BLaER1 (cell line): Measurements from ENCODE around the gene SEPTIN5.
A peak's percentile ranks its signal among the peaks of the same experiment; 100 is the strongest.

Experiments
- H3K27ac ChIP-seq: shearing (Covaris generic); formaldehyde crosslinking; 2 replicates; pipeline ENCODE4 v1.8.1; 2022
- H3K27me3 ChIP-seq: shearing (Covaris generic); formaldehyde crosslinking; 2 replicates; pipeline ENCODE4 v1.8.1; 2022
- H3K36me3 ChIP-seq: shearing (Covaris generic); formaldehyde crosslinking; 2 replicates; pipeline ENCODE4 v1.8.1; 2022
- H3K4me1 ChIP-seq: shearing (Covaris generic); formaldehyde crosslinking; 2 replicates; pipeline ENCODE4 v1.8.1; 2022
- H3K4me2 ChIP-seq: shearing (Covaris generic); formaldehyde crosslinking; 2 replicates; pipeline ENCODE4 v1.8.1; 2022
- H3K4me3 ChIP-seq: shearing (Covaris generic); formaldehyde crosslinking; 2 replicates; pipeline ENCODE4 v1.8.1; 2022
- H3K9ac ChIP-seq: shearing (Covaris generic); formaldehyde crosslinking; 2 replicates; pipeline ENCODE4 v1.8.1; 2022
- H3K9me3 ChIP-seq: shearing (Covaris generic); formaldehyde crosslinking; 2 replicates; pipeline ENCODE4 v1.8.1; 2022
- H4K20me1 ChIP-seq: shearing (Covaris generic); formaldehyde crosslinking; 2 replicates; pipeline ENCODE4 v1.8.1; 2022
- Cebpa-rat ChIP-seq: shearing (Covaris generic); IDR thresholded peaks from 2 replicates; pipeline ENCODE4 v1.8.1; 2022

Gene SEPTIN5

GRCh38 chr22:19715188-19715930, 1.1 kb downstream of the SEPTIN5 start:
- Histone ChIP-seq H3K9me3 (no peaks in the 10 kb centered on the region), H3K27me3 (peaks cover 52% of the 10 kb centered on the region), H4K20me1 (peaks cover 23% of the 10 kb centered on the region), H3K27ac (no peak overlapping the region), H3K9ac (no peak overlapping the region), H3K4me2 (peak overlapping the region; percentile 89), H3K4me3 (peak overlapping the region; percentile 73), H3K36me3 (peaks cover 9% of the 10 kb centered on the region; the same call in 1 of the 2 replicates), H3K4me1 (peaks cover 31% of the 10 kb centered on the region)
- TF ChIP-seq Cebpa-rat, result no peak

- H3K4me3 ChIP-seq, result no peak overlapping the region
- H3K36me3 ChIP-seq, result peaks cover 18% of the 10 kb centered on the region
- no peaks in the 10 kb centered on the region for H3K9me3 ChIP-seq
- H3K9ac ChIP-seq, result no peak overlapping the region
- H3K27ac ChIP-seq, result no peak overlapping the region
- H3K4me2 ChIP-seq, result peak overlapping the region; percentile 6; the same call in 1 of the 2 replicates
- H3K27me3 ChIP-seq, result peaks cover 53% of the 10 kb centered on the region
- H4K20me1 ChIP-seq, result peaks cover 32% of the 10 kb centered on the region
- H3K4me1 ChIP-seq, result peaks cover 40% of the 10 kb centered on the region
- no peak for TF ChIP-seq Cebpa-rat
Observed at GRCh38 chr22:19716041-19716828, 1.9 kb downstream of the SEPTIN5 start.

GRCh38 chr22:19716829-19717105, 2.5 kb downstream of the SEPTIN5 start:
- 0 out of 2 replicates have a peak overlapping the region, but pooled peaks have one; percentile 6 for H3K4me2 ChIP-seq
- peaks cover 23% of the 10 kb centered on the region for H3K36me3 ChIP-seq
- no peak overlapping the region for H3K9ac ChIP-seq
- peaks cover 37% of the 10 kb centered on the region for H4K20me1 ChIP-seq
- no peak for TF ChIP-seq Cebpa-rat
- H3K27ac ChIP-seq, result no peak overlapping the region
- H3K27me3 ChIP-seq, result peaks cover 57% of the 10 kb centered on the region
- peaks cover 41% of the 10 kb centered on the region for H3K4me1 ChIP-seq
- no peaks in the 10 kb centered on the region for H3K9me3 ChIP-seq
- H3K4me3 ChIP-seq, result no peak overlapping the region

- TF ChIP-seq Cebpa-rat, result no peak
- Histone ChIP-seq H3K27me3 (peaks cover 57% of the 10 kb centered on the region), H3K4me3 (no peak overlapping the region), H3K36me3 (peaks cover 27% of the 10 kb centered on the region), H3K9ac (no peak overlapping the region), H4K20me1 (peaks cover 42% of the 10 kb centered on the region), H3K4me2 (peak overlapping the region; percentile 100), H3K9me3 (no peaks in the 10 kb centered on the region), H3K4me1 (peaks cover 41% of the 10 kb centered on the region), H3K27ac (no peak overlapping the region)
Observed at GRCh38 chr22:19717181-19717580, 2.9 kb downstream of the SEPTIN5 start.

- H3K9ac ChIP-seq, result peak overlapping the region; percentile 88
Observed at GRCh38 chr22:19717691-19718455, 3.6 kb downstream of the SEPTIN5 start.

GRCh38 chr22:19718456-19719049, 4.2 kb downstream of the SEPTIN5 start:
- Histone ChIP-seq H3K27ac (peak overlapping the region; percentile 91), H3K4me3 (peak overlapping the region; percentile 92)

More at GRCh38 chr22:19717691-19718455, 3.6 kb downstream of the SEPTIN5 start:
- Histone ChIP-seq H3K4me3 (peak overlapping the region; percentile 92), H3K27ac (peak overlapping the region; percentile 91), H4K20me1 (peaks cover 46% of the 10 kb centered on the region), H3K4me1 (peaks cover 46% of the 10 kb centered on the region), H3K27me3 (peaks cover 57% of the 10 kb centered on the region), H3K9me3 (no peaks in the 10 kb centered on the region), H3K4me2 (peak overlapping the region; percentile 100), H3K36me3 (peaks cover 34% of the 10 kb centered on the region)
- no peak for TF ChIP-seq Cebpa-rat

GRCh38 chr22:19719050-19719482, 4.8 kb downstream of the SEPTIN5 start:
- Histone ChIP-seq H4K20me1 (peaks cover 52% of the 10 kb centered on the region), H3K27me3 (peaks cover 57% of the 10 kb centered on the region), H3K27ac (peak overlapping the region; percentile 91), H3K36me3 (peaks cover 42% of the 10 kb centered on the region), H3K9me3 (no peaks in the 10 kb centered on the region), H3K4me3 (peak overlapping the region; percentile 92), H3K4me1 (peaks cover 58% of the 10 kb centered on the region), H3K4me2 (peak overlapping the region; percentile 100), H3K9ac (peak overlapping the region; percentile 88)
- TF ChIP-seq Cebpa-rat, result no peak

More at GRCh38 chr22:19718456-19719049, 4.2 kb downstream of the SEPTIN5 start:
- Histone ChIP-seq H3K9me3 (no peaks in the 10 kb centered on the region), H3K4me2 (peak overlapping the region; percentile 100), H4K20me1 (peaks cover 46% of the 10 kb centered on the region), H3K36me3 (peaks cover 40% of the 10 kb centered on the region), H3K27me3 (peaks cover 57% of the 10 kb centered on the region), H3K9ac (peak overlapping the region; percentile 88), H3K4me1 (peaks cover 53% of the 10 kb centered on the region)
- no peak for TF ChIP-seq Cebpa-rat

GRCh38 chr22:19719488-19720021, 5.3 kb downstream of the SEPTIN5 start:
- H3K36me3 ChIP-seq, result peaks cover 42% of the 10 kb centered on the region
- peak overlapping the region; percentile 92 for H3K4me3 ChIP-seq
- peaks cover 56% of the 10 kb centered on the region for H4K20me1 ChIP-seq
- H3K27ac ChIP-seq, result peak overlapping the region; percentile 91
- H3K27me3 ChIP-seq, result peaks cover 57% of the 10 kb centered on the region
- TF ChIP-seq Cebpa-rat, result no peak
- H3K9me3 ChIP-seq, result no peaks in the 10 kb centered on the region
- H3K4me2 ChIP-seq, result peak overlapping the region; percentile 100
- H3K4me1 ChIP-seq, result peaks cover 61% of the 10 kb centered on the region
- H3K9ac ChIP-seq, result peak overlapping the region; percentile 88
